Uterus (tissue), 2 donors: ENCODE data around the gene ERICH2.

ENCODE experiments used
- CTCF ChIP-seq, 4 experiments: fragments of 200-600 bp in 2 of 4; fragments of 450-650 bp in 2 of 4; sonication (generic) in 2 of 4; IDR thresholded peaks; one replicate each; pipeline ENCODE4 v1.5.1; 2016 to 2019; ENCODE audit warnings: antibody characterized with exemption in 4 of 4, mild to moderate bottlenecking in 2 of 4, moderate library complexity in 1 of 4
- POLR2A ChIP-seq, 2 donors: fragments of 450-650 bp; IDR thresholded peaks; one replicate each; pipeline ENCODE4 v1.6.1; 2016; ENCODE audit warnings: antibody characterized with exemption in 2 of 2, mild to moderate bottlenecking in 1 of 2, moderate library complexity in 1 of 2

DNA sequence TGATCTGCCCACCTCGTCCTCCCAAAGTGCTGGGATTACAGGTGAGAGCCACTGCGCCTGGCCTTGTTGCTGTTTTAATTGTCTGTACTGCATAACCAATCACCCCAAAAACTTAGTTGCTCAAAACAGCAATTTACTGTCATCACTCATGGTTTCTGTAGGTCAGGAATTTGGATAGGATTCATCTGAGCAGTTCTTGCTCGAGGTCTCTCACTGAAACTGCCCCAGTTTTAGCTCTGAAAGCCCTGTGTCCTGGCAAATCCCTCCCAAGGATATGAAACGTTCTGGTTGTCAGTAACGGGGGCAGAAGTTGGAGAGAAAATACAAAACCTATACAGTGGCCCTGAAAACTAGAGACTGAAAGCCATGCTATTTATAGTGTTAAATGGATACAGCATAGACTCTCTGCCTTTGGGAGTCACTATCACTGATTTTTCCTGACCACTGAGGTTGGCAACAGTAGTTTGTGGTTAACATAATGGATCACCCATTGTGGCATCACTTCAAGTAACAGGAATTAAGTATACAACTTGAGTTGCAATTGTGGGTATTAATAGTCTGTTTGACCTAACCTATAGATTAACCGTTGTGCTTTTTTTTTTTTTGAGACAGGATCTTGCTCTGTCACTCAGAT, 27.2 kb upstream of the ERICH2 start:
- TF ChIP-seq CTCF (IDR thresholded peaks at IDR 0.05) (no peak), POLR2A (IDR thresholded peaks at IDR 0.05) (no peak)
